Measurements from ENCODE around the gene RALGAPA1.
"Not testable (repeated sequence)": the region's sequence is repeated elsewhere in the genome, so short reads cannot be mapped to it uniquely, and the experiment has no call there.

Gene RALGAPA1

DNA sequence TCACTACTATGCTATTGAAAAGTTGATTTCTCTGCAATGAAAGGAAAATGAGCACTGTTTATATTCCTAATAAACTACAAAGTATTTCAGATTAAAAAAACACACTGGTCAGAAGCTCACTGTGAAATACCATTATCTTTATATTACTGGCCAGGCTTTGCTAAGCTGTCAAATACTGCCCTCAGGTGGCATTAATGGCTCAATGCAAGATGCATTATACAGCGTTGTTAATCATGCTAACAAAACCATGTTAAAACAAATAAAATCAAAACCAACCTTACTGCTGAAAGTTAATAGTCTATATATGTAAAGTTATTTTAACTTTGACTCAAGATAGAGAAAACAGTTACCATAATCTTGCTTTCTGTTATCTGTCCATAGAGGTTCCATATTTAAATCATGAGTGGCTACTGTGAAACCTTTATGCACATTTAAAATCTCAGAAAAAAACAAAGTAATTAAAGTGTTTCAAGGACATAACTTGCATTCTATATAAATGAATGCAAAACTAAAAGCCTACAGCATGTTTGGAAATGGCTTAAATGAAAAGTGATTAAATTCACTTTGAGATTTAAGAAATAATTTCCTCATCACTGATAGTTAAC lies 121.7 kb downstream of the RALGAPA1 start:
- TF ChIP-seq, protein P1, sequence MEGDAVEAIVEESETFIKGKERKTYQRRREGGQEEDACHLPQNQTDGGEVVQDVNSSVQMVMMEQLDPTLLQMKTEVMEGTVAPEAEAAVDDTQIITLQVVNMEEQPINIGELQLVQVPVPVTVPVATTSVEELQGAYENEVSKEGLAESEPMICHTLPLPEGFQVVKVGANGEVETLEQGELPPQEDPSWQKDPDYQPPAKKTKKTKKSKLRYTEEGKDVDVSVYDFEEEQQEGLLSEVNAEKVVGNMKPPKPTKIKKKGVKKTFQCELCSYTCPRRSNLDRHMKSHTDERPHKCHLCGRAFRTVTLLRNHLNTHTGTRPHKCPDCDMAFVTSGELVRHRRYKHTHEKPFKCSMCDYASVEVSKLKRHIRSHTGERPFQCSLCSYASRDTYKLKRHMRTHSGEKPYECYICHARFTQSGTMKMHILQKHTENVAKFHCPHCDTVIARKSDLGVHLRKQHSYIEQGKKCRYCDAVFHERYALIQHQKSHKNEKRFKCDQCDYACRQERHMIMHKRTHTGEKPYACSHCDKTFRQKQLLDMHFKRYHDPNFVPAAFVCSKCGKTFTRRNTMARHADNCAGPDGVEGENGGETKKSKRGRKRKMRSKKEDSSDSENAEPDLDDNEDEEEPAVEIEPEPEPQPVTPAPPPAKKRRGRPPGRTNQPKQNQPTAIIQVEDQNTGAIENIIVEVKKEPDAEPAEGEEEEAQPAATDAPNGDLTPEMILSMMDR (IDR thresholded peaks at IDR 0.05; ENCODE audit: insufficient read depth, low read length, poor library complexity, severe bottlenecking) = peak; percentile 77

DNA sequence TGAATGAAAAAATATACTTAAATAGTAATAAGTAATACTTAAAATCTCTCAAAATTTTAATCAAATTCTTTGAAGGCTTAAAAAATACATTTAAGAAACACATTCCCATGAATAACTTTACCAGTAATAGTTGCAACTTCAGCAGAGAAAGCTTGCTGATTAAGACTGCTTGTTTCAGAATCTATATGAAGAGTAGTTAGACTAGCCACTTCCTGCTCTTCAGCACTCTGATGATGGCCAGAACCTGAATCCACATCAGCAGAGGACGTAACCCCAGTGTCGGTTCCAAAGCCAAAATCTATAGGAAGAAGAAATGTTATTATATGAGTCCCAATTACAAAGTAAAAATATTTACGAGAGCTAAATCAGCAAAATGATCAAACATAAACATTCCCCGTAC lies 125.4 kb downstream of the RALGAPA1 start:
- not testable (repeated sequence) for DNase-seq (ENCODE audit: extremely low read depth, insufficient read length); H3K36me3 ChIP-seq (ENCODE audit: control insufficient read depth, insufficient read depth, low read length); H3K4me3 ChIP-seq (replicated peaks; ENCODE audit: low read depth, low read length); H3K27me3 ChIP-seq (replicated peaks; ENCODE audit: control insufficient read depth, insufficient read depth, low read length)

More for the DNA sequence above, 121.7 kb downstream of the RALGAPA1 start:
- peaks cover 1% of the 10 kb centered on the region for H3K36me3 ChIP-seq (ENCODE audit: control insufficient read depth, insufficient read depth, low read length)
- DNase-seq (ENCODE audit: extremely low read depth, insufficient read length) = no peak
- no peak overlapping the region for H3K4me3 ChIP-seq (replicated peaks; ENCODE audit: low read depth, low read length)
- no peaks in the 10 kb centered on the region for H3K27me3 ChIP-seq (replicated peaks; ENCODE audit: control insufficient read depth, insufficient read depth, low read length)

DNA sequence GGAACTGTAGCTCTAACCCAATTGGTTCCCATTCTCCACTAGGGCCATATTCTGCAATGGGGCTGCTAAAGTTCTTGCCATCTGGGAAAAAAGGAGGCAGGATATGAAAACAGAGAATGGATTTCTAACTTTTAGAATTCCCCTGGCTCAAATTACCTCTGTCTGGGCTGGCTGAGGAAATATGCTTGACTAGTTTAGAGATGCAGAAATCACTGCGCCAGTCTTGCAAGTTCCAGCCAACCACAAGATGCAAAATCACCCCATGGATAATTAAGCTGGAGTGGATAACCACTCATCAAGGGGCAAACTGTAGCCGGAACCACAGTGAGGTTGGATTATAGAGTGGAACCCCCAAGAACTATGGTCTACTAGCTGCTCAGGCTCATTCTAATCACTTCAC lies 126.3 kb downstream of the RALGAPA1 start:
- no peak overlapping the region for H3K4me3 ChIP-seq (replicated peaks; ENCODE audit: low read depth, low read length)
- TF ChIP-seq, protein P1 (IDR thresholded peaks at IDR 0.05; ENCODE audit: insufficient read depth, low read length, poor library complexity, severe bottlenecking) = no peak
- H3K27me3 ChIP-seq (replicated peaks; ENCODE audit: control insufficient read depth, insufficient read depth, low read length) = no peaks in the 10 kb centered on the region
- H3K36me3 ChIP-seq (ENCODE audit: control insufficient read depth, insufficient read depth, low read length) = no peaks in the 10 kb centered on the region
- no peak for DNase-seq (ENCODE audit: extremely low read depth, insufficient read length)

DNA sequence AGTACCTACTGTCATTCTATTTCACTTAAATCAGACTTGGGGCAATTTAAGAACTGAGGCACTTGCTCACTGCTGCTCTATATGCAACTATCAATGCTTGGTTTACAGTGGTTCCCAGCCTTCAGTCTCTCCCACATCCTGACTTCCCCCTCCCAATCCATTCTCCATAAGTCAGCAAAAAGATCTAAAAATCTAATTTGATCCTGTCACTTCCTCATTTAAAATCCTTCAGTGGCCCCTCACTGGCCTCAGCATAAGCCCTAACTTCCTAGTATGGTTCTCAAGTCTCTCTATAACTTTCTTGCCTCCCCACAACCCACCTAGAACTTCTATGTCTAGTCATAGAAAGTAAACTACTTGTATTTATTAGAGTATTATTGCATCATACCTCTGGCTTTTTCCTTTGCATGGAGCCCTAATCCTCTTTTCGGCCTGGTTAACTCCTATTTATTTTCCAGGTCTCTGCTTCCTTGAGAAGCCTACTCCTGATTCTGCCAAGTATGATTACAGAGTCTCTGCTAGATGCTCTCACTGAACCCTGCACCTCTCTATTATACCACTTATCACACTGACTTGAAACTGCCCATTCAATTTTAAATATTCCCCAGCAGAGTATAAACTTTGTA lies 130.6 kb downstream of the RALGAPA1 start:
- Histone ChIP-seq H3K36me3 (ENCODE audit: control insufficient read depth, insufficient read depth, low read length) (no peaks in the 10 kb centered on the region), H3K4me3 (replicated peaks; ENCODE audit: low read depth, low read length) (no peak overlapping the region), H3K27me3 (replicated peaks; ENCODE audit: control insufficient read depth, insufficient read depth, low read length) (no peaks in the 10 kb centered on the region)
- TF ChIP-seq, protein P1 (IDR thresholded peaks at IDR 0.05; ENCODE audit: insufficient read depth, low read length, poor library complexity, severe bottlenecking) = no peak
- DNase-seq (ENCODE audit: extremely low read depth, insufficient read length) = no peak

DNA sequence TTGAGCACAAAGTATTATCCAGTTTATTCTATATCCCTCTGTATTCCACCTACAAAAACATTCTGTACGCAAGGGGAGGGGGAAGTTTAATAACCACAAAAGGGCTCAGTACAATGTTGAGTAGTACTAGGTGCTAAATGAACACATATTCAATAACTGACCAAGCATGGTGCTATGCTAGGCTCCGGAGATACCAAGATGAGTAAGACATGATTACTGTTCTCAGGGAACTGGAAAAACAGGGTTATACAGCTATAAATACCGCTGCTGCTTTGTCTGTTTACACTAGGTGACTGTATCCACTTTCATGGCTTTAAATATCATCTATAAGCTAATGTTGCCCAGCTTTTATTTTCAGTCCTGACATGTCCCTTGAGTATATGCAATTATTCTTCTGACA lies 139.3 kb downstream of the RALGAPA1 start:
- H3K36me3 ChIP-seq (ENCODE audit: control insufficient read depth, insufficient read depth, low read length) = no peaks in the 10 kb centered on the region
- TF ChIP-seq, protein P1 (IDR thresholded peaks at IDR 0.05; ENCODE audit: insufficient read depth, low read length, poor library complexity, severe bottlenecking) = no peak
- H3K4me3 ChIP-seq (replicated peaks; ENCODE audit: low read depth, low read length) = no peak overlapping the region
- no peaks in the 10 kb centered on the region for H3K27me3 ChIP-seq (replicated peaks; ENCODE audit: control insufficient read depth, insufficient read depth, low read length)
- no peak for DNase-seq (ENCODE audit: extremely low read depth, insufficient read length)

DNA sequence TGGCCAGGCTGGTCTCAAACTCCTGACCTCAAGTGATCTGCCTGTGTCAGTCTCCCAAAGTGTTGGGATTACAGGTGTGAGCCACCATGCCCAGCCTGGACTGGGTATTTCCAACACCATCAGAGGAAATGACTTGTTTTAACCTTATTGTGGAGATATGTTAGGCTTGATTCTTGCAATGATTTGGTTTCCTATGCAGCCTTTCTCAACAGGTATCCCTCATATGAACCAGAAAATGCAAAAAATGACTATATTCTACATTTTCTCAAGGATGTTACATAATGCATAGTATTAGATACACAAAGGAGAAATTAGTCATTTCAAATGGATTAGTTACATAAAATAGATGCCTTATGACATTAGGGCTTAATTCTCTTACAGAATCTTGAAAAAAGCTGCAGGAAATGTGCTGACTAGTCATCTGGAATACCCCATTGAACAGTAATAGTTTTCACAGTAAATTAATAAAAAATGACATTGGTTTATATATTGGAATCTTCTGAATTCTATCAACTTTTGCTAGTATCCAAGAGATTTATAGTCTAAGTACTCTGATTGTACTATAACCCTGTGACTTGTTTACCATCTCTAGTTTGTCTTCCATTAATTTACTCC lies 142.6 kb downstream of the RALGAPA1 start:
- H3K36me3 ChIP-seq (ENCODE audit: control insufficient read depth, insufficient read depth, low read length) = no peaks in the 10 kb centered on the region; the same call in 1 of the 2 replicates
- TF ChIP-seq, protein P1 (IDR thresholded peaks at IDR 0.05; ENCODE audit: insufficient read depth, low read length, poor library complexity, severe bottlenecking) = no peak
- H3K27me3 ChIP-seq (replicated peaks; ENCODE audit: control insufficient read depth, insufficient read depth, low read length) = no peaks in the 10 kb centered on the region
- H3K4me3 ChIP-seq (replicated peaks; ENCODE audit: low read depth, low read length) = no peak overlapping the region
- no peak for DNase-seq (ENCODE audit: extremely low read depth, insufficient read length)

Data from GM06990 (cell line).